Transverse colon (tissue), 4 donors: ENCODE measurements around the gene ATG4B. TPM values are rescaled to one million over a fixed set of nuclear protein-coding genes. Genes with fewer than 3 reads are reported as not detected.

Experiments
- DNase-seq: peaks from one replicate; pipeline ENCODE4 v3.0.0-alpha.2; 2019
- H3K27ac ChIP-seq, 4 donors: fragments of 200-600 bp; sonication (generic); 2 replicates each; pipeline ENCODE4 v1.5.1; 2016 to 2018; ENCODE audit warnings: inconsistent platforms in 4 of 4
- H3K27me3 ChIP-seq: fragments of 200-600 bp; sonication (generic); 2 replicates; pipeline ENCODE4 v1.5.1; 2017; ENCODE audit warnings: inconsistent platforms
- H3K36me3 ChIP-seq, 4 donors: fragments of 200-600 bp; sonication (generic); 2 replicates each; pipeline ENCODE4 v1.5.1; 2017 to 2019; ENCODE audit warnings: inconsistent platforms in 4 of 4
- H3K4me1 ChIP-seq, 4 donors: fragments of 200-600 bp; sonication (generic); 2 replicates each; pipeline ENCODE4 v1.5.1; 2017 to 2020; ENCODE audit warnings: inconsistent platforms in 4 of 4
- H3K4me3 ChIP-seq, 4 donors: fragments of 200-600 bp; sonication (generic); 1 replicate in 1 of 4; 2 replicates in 3 of 4; pipeline versions ENCODE4 v1.5.1 to v1.6.1; 2017 to 2019; ENCODE audit warnings: inconsistent platforms in 4 of 4
- H3K9me3 ChIP-seq, 2 donors: fragments of 200-600 bp; sonication (generic); 2 replicates each; pipeline ENCODE4 v1.5.1; 2017 to 2019; ENCODE audit warnings: inconsistent platforms in 2 of 2
- EP300 ChIP-seq: sonication (generic); formaldehyde crosslinking; IDR thresholded peaks from one replicate; pipeline ENCODE4 v1.6.1; 2017; ENCODE audit warnings: antibody characterized with exemption, low read depth
- POLR2A ChIP-seq: fragments of 450-650 bp; IDR thresholded peaks from one replicate; pipeline ENCODE4 v1.6.1; 2016; ENCODE audit warnings: antibody characterized with exemption, mild to moderate bottlenecking, moderate library complexity
- POLR2AphosphoS5 ChIP-seq, 3 donors: sonication (generic); formaldehyde crosslinking; IDR thresholded peaks; one replicate each; pipeline ENCODE4 v1.6.1; 2016; ENCODE audit warnings: antibody characterized with exemption in 3 of 3
- WGBS, 2 donors: methylation state at CpG; one replicate each; pipeline ENCODE4 v1.1.5; 2018; ENCODE audit warnings: low coverage in 1 of 2; 5-methylcytosine and 5-hydroxymethylcytosine counted together
- in situ Hi-C, 4 donors: fragments of 200-750 bp; cut with MboI; loops; one replicate each; pipeline versions ENCODE4 v1.15.0 to v1.15.1; 2017; ENCODE audit warnings: low sequenced_read_pairs in 3 of 4, low pct_ligation_motif_present in 1 of 4, low pct_unique_long_range_greater_than_20kb in 1 of 4
- intact Hi-C: fragments of 100-400 bp; cut with DNase I; formaldehyde crosslinking; loops from one replicate; pipeline ENCODE4 v1.15.1; 2023; ENCODE audit warnings: low total_unique reads
- total RNA-seq, 4 donors: library from RNA; depleted of rRNA; stranded (reverse); fragments of >200 nt; gene quantifications; one replicate each; pipeline ENCODE4 v1.1.0, GENCODE V29; 2016
- TF ChIP-seq, protein P1 (sequence below), 5 experiments: fragments of 200-600 bp in 3 of 5; fragments of 450-650 bp in 2 of 5; sonication (generic) in 3 of 5; IDR thresholded peaks; 1 replicate in 2 of 5; 2 replicates in 3 of 5; pipeline ENCODE4 v1.5.1; 2016 to 2017; ENCODE audit warnings: antibody characterized with exemption in 5 of 5, inconsistent platforms in 3 of 5, mild to moderate bottlenecking in 2 of 5, moderate library complexity in 1 of 5

The ATG4B gene
- total RNA-seq, 4 donors from 2014 or later = 62.9 to 400 (median 137) TPM

DNA sequence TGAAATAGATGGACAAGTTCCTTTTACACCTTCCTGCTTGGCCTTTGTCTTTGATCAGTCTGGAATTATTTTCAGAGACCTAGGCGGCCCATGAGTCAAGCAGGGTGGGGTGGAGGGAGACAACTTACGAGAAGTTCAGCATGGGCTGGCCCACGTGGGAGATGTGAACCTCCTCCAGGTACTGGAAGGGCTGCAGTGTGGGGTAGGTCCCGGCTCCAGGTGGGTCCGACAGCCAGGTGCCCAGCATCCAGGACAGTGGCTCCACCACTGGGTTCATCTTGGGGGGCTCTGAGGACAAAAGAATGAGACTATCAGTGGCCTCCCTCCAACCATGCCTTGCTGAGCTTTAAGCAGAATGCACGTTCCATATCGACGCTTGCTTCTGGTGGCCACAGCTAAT, 31.3 kb upstream of the ATG4B start:
- intact Hi-C loops (loop anchor here (5.0 kb wide), 1 partner anchor 99 kb away; the partner anchor contains the start of gene STK25), in situ Hi-C loops (no loop called here)
- no peaks in the 10 kb centered on the region for H3K9me3 ChIP-seq
- peaks cover 0 to 29% (median 9%) of the 10 kb centered on the region in 4 donors for H3K36me3 ChIP-seq
- no peak overlapping the region for H3K4me3 ChIP-seq
- no peak for TF ChIP-seq EP300
- no peak for TF ChIP-seq POLR2A
- TF ChIP-seq, protein P1, sequence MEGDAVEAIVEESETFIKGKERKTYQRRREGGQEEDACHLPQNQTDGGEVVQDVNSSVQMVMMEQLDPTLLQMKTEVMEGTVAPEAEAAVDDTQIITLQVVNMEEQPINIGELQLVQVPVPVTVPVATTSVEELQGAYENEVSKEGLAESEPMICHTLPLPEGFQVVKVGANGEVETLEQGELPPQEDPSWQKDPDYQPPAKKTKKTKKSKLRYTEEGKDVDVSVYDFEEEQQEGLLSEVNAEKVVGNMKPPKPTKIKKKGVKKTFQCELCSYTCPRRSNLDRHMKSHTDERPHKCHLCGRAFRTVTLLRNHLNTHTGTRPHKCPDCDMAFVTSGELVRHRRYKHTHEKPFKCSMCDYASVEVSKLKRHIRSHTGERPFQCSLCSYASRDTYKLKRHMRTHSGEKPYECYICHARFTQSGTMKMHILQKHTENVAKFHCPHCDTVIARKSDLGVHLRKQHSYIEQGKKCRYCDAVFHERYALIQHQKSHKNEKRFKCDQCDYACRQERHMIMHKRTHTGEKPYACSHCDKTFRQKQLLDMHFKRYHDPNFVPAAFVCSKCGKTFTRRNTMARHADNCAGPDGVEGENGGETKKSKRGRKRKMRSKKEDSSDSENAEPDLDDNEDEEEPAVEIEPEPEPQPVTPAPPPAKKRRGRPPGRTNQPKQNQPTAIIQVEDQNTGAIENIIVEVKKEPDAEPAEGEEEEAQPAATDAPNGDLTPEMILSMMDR (IDR thresholded peaks at IDR 0.05) = no peak
- TF ChIP-seq POLR2AphosphoS5 (IDR thresholded peaks at IDR 0.05) = no peak
- peaks cover 7 to 18% (median 13%) of the 10 kb centered on the region in 4 donors for H3K4me1 ChIP-seq
- no peak for DNase-seq
- WGBS, 2 donors = 91% methylated on average over 8 of the region's 8 CpGs; no CpG with 5 or more reads in 1 of the 2 donors
- H3K27ac ChIP-seq = no peak overlapping the region
- H3K27me3 ChIP-seq = no peaks in the 10 kb centered on the region

DNA sequence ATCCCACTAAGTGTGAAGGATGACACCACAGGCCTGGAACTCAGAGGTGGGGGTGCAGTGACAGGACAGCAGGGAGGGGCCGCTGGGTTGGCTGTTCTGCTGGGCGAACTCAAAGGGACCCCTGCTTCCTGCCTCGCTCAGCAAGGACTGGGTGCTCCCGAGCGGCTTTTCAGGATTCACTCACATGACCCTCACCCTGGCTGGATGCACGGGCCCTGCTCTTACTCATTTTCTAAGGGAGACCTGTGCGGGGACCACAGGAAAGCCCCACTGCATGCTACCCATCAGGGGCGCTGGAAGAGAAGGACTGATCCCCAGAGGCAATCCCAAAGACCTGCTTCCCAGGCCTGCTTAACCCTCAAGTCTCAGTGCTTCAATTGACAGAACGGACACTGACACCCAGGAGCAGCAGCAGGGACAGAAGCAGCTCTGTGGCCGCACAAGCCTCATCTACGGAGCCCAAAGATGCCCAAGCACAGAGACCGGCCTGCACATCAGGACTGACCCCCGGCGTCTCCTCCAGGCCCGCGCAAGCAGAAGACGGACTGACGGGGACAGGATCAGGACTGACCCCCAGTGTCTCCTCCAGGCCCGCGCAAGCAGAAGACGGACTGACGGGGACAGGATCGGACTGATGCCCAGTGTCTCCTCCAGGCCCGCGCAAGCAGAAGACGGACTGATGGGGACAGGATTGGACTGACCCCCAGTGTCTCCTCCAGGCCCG, 30.2 kb upstream of the ATG4B start:
- intact Hi-C loops = loop anchor here (5.0 kb wide), 1 partner anchor 100 kb away; the partner anchor contains the start of gene STK25

DNA sequence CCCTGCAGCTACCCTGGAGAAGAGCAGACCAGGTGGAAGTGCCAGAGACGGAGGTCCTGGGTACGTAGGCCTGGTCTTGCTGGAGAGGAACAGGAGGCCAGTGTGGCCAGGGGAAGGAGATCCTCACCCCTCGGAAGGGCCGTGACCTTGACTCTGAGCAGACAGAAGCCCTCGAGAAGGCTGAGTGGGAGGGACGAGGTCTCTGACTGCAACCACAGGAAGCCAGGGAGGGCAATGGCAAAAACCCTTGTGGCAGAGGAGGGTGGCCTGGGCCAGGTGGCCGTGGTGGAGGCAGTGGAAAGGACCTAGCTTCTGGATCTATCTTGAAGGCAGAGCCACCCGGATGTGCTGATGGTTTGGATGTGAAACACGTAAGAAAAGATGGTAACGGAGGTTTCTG, 28.6 kb upstream of the ATG4B start:
- TF ChIP-seq, protein P1 (IDR thresholded peaks at IDR 0.05) = no peak
- TF ChIP-seq POLR2AphosphoS5 (IDR thresholded peaks at IDR 0.05) = no peak
- no peak for TF ChIP-seq EP300
- no peak for TF ChIP-seq POLR2A
- in situ Hi-C loops (no loop called here), intact Hi-C loops (loop anchor here (5.0 kb wide), 1 partner anchor 102 kb away; the partner anchor contains the start of gene STK25)
- Histone ChIP-seq H3K36me3 (peaks cover 0 to 13% (median 5%) of the 10 kb centered on the region in 4 donors), H3K27ac (no peak overlapping the region), H3K4me1 (peaks cover 7 to 35% (median 16%) of the 10 kb centered on the region in 4 donors), H3K9me3 (no peaks in the 10 kb centered on the region), H3K27me3 (no peaks in the 10 kb centered on the region), H3K4me3 (no peak overlapping the region)
- 84 to 92% methylated on average over 4 to 10 of the region's 10 CpGs for WGBS, 2 donors
- no peak for DNase-seq

More for the DNA sequence above, 30.2 kb upstream of the ATG4B start:
- TF ChIP-seq POLR2A = no peak
- no peak for TF ChIP-seq EP300
- TF ChIP-seq POLR2AphosphoS5 (IDR thresholded peaks at IDR 0.05) = no peak
- TF ChIP-seq, protein P1 (IDR thresholded peaks at IDR 0.05) = no peak
- WGBS, 2 donors = 96 to 100% methylated on average over 10 to 27 of the region's 27 CpGs
- Histone ChIP-seq H3K36me3 (peaks cover 0 to 21% (median 5%) of the 10 kb centered on the region in 4 donors), H3K9me3 (no peaks in the 10 kb centered on the region), H3K4me1 (peaks cover 7 to 29% (median 16%) of the 10 kb centered on the region in 4 donors), H3K27me3 (no peaks in the 10 kb centered on the region), H3K27ac (no peak overlapping the region), H3K4me3 (no peak overlapping the region)
- in situ Hi-C loops = no loop called here
- DNase-seq = no peak

DNA sequence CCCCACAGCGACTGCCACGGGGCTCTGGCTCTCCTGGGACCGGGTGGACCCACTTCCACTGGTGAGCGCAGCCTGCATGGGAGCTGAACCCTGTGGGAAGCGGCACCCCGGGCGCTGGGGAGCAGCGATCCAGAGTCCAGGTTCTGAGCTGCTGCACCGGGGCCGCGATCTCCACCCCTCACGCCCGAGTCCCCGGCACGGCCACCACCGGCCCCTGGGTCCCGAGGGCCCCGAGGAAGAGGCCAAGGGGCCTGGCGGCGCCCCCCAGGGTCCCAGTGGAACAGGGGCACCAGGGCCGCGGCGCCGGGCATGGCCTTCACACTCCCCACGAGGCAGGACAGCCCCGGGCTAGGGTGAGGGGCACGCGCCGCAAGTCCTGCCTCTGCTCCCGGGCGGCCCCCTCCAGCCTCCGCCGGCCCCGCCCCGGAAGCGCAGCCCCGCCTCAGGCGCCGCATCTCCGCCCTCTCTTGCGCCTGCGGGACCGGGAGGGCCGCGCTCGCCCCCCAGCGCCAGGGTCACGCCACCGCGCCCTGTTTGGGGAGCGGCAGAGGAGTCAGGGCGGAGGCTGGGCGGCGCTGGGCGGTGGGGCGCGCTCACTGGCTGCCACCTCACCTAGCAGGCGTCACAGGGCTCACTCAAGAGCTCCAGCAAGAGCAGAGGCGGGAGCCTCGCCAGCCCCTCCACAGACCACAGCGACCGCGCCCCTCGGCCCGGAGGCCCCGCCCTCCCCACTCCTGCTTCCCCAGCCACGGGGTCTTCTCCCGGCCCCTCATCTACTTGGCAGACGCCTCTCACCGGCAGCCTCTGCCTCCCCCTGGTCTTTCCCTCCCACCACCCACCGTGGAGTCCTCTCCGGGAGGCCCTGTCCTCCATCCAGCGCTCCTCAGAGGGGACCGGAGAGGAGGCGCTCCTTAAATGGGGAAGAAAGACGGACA, 27.4 kb upstream of the ATG4B start:
- peak overlapping the region; percentile 25 to 56 (median 44) for H3K4me3 ChIP-seq
- no peaks in the 10 kb centered on the region for H3K27me3 ChIP-seq
- no peaks in the 10 kb centered on the region for H3K9me3 ChIP-seq
- intact Hi-C loops (loop anchor here (5.0 kb wide), 1 partner anchor 103 kb away; the partner anchor contains the start of gene STK25), in situ Hi-C loops (no loop called here)
- peak overlapping the region; percentile 80 to 88 (median 84) for H3K27ac ChIP-seq
- WGBS, 2 donors = 7 to 33% methylated on average over 1 to 63 of the region's 76 CpGs
- TF ChIP-seq, protein P1 (IDR thresholded peaks at IDR 0.05) = peak; percentile 25 to 72 (median 55)
- no peak for TF ChIP-seq EP300
- peak; percentile 33 to 52 (median 52) for TF ChIP-seq POLR2AphosphoS5 (IDR thresholded peaks at IDR 0.05)
- peak; percentile 69 for TF ChIP-seq POLR2A
- peaks cover 7 to 39% (median 19%) of the 10 kb centered on the region in 4 donors for H3K4me1 ChIP-seq
- peaks cover 0 to 8% (median 4%) of the 10 kb centered on the region in 4 donors for H3K36me3 ChIP-seq
- DNase-seq = peak; percentile 94
